CD4-positive, alpha-beta T cell treated with Interleukin-4 for 1 hour (primary cell): ENCODE data around the gene DENND2C.

Source experiments
- DNase-seq, 2 donors: peaks; one replicate each; pipeline ENCODE4 v3.0.0-alpha.2; 2020 to 2022

DENND2C gene

DNA sequence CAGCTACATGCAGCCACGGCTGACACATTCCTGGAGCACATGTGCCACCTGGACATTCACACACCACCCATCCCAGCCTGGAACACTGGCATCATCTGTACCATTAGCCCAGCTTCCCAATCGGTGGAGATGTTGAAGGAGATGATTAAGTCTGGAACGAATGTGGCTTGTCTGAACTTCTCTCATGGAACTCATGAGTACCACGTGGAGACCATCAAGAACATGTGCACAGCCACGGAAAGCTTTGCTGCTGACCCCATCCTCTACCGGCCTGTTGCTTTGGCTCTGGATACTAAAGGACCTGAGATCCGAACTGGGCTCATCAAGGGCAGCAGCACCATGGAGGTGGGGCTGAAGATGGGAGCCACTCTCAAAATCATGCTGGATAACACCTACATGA, 133.8 kb downstream of the DENND2C start:
- no peak for DNase-seq

DNA sequence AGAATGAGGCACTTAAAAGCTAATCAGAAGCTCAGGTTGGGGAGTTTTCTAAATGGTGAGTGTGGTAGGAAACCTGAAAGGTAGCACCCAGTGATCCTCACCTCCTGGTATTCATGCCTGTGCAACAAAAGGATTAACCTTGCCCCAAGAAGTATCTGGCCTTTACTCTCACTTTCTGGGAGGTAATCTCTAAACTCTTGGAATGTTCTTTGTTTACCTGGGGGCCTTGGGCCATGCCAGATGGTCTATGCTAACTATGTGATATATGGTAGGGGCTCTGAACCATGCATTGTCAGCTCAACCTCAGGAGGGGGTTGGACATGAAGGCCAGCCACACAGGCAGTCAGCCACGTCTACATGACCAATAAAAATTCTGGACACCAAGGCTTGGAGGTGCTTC, 134.4 kb downstream of the DENND2C start:
- DNase-seq = no peak
